ENCODE data around the gene PHLPP1.

- TF ChIP-seq POLR2A (conservative IDR thresholded peaks at IDR 0.05) (no peak), ARHGAP35 (IDR thresholded peaks at IDR 0.05; ENCODE audit: partially characterized antibody) (no peak), PATZ1 (CRISPR knock-in tag; IDR thresholded peaks at IDR 0.05; ENCODE audit: borderline replicate concordance) (no peak), MIER1 (IDR thresholded peaks at IDR 0.05; ENCODE audit: low read depth) (no peak)
These were observed 44.8 kb upstream of the PHLPP1 start for GRCh38 chr18:62670573-62670972.
